22Rv1 (cell line): Measurements from ENCODE around the gene ROGDI.

Experiments used
- H3K27ac ChIP-seq: fragments of 450-650 bp; 2 replicates; pipeline ENCODE4 v1.5.1; 2017
- CTCF ChIP-seq: fragments of 450-650 bp; IDR thresholded peaks from 2 replicates; pipeline ENCODE4 v1.5.1; 2017; ENCODE audit warnings: mild to moderate bottlenecking
- ZFX ChIP-seq: fragments of 450-650 bp; IDR thresholded peaks from 2 replicates; pipeline ENCODE4 v1.6.1; 2017; ENCODE audit warnings: antibody characterized with exemption, borderline replicate concordance

Gene ROGDI

GRCh38 chr16:4802659-4803287 lies 340 bp upstream of the ROGDI start:
- no peak for TF ChIP-seq CTCF
- TF ChIP-seq ZFX: no peak
- peak overlapping the region; percentile 94 for H3K27ac ChIP-seq

GRCh38 chr16:4801051-4801961 lies 1.1 kb downstream of the ROGDI start:
- peak overlapping the region; percentile 94 for H3K27ac ChIP-seq

GRCh38 chr16:4800290-4801041 lies 2.0 kb downstream of the ROGDI start:
- peak overlapping the region; percentile 94 for H3K27ac ChIP-seq
- TF ChIP-seq ZFX (no peak), CTCF (no peak)

More at GRCh38 chr16:4801051-4801961, 1.1 kb downstream of the ROGDI start:
- TF ChIP-seq ZFX: no peak
- no peak for TF ChIP-seq CTCF

GRCh38 chr16:4799171-4799855 lies 3.1 kb downstream of the ROGDI start:
- peak overlapping the region; percentile 94 for H3K27ac ChIP-seq
- TF ChIP-seq ZFX: no peak
- TF ChIP-seq CTCF: no peak

- no peak overlapping the region for H3K27ac ChIP-seq
Measured at GRCh38 chr16:4798456-4798855, 4.0 kb downstream of the ROGDI start.

More at GRCh38 chr16:4798456-4798855, 4.0 kb downstream of the ROGDI start:
- TF ChIP-seq ZFX (no peak), CTCF (no peak)
